ENCODE results near the gene ARHGEF40.

DNA sequence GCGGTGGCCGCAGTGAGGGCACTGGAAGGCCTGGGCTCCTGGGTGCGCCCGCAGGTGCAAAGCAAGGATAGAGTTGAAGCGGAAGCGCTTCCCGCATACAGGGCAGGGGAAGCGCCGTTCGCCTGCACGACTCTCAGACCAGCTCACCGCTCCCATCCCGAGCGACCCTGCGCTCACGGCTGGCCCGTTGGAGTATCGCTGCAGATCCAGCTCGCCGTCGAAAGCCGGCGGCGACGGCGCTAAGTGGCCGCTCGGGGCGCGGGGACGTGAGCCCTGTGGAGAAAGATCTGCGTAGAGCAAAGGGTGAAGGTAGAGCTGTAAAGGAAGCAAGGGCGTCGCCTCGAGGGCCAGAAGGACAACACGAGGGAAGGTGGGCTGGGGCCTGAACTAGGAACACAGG is 22.9 kb downstream of the ARHGEF40 start:
- TF ChIP-seq, protein P1, sequence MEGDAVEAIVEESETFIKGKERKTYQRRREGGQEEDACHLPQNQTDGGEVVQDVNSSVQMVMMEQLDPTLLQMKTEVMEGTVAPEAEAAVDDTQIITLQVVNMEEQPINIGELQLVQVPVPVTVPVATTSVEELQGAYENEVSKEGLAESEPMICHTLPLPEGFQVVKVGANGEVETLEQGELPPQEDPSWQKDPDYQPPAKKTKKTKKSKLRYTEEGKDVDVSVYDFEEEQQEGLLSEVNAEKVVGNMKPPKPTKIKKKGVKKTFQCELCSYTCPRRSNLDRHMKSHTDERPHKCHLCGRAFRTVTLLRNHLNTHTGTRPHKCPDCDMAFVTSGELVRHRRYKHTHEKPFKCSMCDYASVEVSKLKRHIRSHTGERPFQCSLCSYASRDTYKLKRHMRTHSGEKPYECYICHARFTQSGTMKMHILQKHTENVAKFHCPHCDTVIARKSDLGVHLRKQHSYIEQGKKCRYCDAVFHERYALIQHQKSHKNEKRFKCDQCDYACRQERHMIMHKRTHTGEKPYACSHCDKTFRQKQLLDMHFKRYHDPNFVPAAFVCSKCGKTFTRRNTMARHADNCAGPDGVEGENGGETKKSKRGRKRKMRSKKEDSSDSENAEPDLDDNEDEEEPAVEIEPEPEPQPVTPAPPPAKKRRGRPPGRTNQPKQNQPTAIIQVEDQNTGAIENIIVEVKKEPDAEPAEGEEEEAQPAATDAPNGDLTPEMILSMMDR (IDR thresholded peaks at IDR 0.05), result no peak
- no peak for TF ChIP-seq POLR2A (IDR thresholded peaks at IDR 0.05)
